HG03520 (cell line): ENCODE data around the gene SMARCAL1.
A peak's percentile ranks its signal among the peaks of the same experiment; 100 is the strongest.

Experiments
- ATAC-seq: cut with Tn5 transposase; IDR thresholded peaks from one replicate; pipeline ENCODE4 v1.9.1; 2021; ENCODE audit warnings: mild to moderate bottlenecking, moderate library complexity; ENCODE audit not compliant: unreplicated experiment

Gene SMARCAL1

DNA sequence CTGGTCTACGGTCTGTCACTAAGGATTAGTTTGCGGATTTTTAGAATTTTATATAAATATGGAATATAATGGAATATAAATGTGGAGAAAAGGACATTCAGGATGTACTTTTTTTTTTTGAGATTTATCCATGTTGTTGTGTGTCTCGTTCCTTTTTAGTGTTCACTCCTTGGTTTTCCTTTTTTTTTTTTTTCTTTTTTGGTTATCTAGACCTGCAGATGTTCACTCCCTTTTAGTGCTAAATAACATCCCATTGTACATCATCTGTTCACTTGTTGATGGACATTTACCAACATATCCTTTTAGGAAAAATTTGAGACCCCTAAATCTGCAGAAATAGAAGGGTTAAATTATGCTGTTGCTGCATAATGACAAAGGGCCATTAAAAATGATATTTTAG lies 60.9 kb downstream of the SMARCAL1 start:
- no peak for ATAC-seq

DNA sequence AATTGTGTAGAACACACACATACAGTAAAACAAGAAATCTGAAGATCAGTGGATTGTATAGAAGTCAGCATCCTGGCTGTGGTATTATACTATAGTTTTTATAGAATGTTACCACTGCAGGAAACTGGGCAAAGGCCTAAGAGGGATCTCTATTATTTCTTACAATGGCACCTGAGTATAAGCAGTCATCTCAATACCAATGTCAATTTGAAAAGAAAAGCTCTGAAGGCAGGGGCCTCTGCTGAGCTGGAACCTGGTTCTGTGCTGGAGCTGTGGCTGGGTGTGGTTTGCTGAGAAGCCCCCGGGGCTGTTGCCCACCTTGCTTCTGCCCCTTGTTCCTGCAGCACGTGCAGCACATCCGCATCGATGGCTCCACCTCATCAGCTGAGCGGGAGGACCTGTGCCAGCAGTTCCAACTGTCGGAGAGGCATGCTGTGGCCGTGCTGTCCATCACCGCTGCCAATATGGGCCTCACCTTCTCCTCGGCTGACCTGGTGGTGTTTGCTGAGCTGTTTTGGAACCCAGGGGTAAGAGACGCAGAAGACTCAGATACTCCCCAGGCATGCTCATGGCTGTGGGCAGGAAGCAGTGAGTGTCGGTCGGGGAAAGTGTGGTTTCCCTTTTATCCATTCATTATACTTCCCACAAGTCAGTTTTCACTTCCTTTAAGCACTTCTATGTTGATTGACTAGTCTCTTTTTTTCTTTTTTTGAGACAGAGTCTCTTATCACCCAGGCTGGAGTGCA lies 62.8 kb downstream of the SMARCAL1 start:
- ATAC-seq = no peak

DNA sequence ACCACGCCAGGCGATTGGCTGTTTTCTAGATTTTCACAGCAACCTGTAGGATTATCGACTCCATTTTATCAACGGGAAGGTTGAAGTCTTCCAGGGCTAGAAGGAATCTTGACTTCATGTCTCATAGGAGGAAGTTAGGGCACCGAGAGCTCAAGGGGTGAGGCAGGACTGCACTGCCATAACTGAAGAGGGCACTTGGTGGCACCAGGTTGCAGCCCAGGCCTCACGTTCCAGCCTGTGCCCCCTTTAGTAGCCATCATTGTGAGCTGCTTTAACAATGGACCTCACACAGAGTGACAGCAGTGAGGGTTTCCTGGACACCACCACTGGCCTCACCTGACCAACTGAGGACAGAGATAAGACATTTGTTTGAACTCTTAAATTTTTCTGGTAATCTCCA lies 63.5 kb downstream of the SMARCAL1 start:
- no peak for ATAC-seq

DNA sequence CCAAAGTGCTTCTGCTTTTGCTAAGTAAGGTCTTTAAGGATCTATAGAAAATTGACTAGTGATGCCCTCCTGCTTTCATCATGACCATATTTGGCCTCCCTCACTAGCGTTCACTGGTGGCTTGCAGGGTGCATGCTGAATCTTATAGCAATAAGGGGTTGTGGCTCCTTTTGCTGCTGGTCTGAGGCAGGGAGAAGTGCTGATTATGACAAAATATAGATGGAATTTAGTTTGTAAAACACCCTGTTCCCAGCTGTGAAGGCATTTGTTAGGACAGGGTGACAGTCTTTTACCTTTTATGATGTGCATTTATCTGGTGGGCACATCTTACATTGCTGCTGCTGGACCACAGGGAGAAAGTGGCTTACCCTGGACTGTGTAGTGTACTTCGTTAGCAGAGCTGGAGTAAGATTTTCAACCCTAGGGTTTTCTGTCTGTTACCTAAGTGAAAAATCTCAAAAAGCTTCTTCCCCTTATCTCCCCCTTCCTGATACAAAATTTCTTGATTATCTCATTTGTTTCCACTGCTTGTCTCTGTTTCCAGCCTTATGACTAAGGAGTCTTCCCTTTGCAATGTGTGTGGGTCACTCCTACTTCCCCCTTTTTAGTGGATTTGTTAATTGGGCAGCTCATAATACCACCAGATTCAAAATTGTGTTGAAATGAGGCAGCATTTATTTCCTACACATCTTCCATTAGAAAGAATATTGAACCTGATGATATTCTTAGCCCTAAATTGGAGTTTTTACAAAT lies 65.2 kb downstream of the SMARCAL1 start:
- no peak for ATAC-seq

DNA sequence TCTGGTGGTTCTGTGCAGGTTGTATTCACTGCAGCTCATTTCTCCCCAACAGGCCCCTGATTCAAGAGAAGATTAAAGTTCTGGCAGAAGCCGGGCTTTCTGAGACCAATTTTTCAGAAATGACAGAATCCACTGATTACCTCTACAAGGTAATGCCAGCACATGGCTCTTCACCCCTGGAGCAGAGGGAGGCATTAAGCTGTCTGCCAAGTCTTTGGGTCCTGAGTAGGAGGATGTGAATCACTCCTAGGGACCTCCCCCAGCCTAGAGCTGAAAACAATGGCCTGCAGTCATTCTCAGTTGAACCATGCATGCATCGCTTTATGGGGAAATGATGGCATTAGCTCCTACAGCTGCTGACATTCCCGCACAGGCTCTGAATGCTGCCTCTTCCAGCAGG lies 65.9 kb downstream of the SMARCAL1 start:
- no peak for ATAC-seq

DNA sequence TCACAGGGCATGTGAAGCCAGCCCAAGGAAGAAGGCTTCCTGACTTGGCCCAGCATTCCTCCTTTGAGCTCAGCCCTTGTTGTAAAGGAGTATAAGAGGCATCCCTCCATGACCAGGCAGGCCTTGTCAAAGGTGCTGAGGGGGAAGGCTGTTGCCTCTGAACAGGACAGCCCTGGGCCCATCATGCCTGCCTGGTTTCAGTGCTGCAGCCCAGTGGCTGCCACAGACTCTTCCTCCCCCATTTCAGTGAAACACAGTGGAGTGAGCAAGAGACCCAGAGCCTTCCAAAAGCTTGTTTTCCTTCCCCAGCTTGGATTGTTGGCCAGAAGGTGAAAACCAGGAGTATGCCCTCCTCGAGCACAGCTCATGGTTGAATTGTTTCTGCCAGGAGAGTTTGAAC lies 66.5 kb downstream of the SMARCAL1 start:
- no peak for ATAC-seq

DNA sequence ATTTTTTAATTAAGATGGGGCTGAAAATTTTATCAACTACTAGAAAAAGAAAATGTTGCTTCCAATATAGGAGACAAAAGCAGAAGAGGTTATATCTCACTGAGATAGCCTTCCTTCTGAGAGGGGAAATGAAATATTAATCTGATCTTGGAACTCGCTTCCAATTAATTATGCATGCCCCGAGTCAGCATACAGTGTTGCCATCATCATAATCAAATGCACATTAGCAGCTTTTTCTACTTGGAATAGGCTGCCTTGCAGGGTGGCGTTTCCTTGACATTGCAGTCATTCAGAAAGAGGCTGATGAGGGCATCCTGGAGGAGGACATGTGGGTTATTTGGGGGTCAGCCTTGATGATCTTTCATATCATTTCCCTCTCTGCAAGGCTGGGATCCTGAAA lies 67.9 kb downstream of the SMARCAL1 start:
- ATAC-seq = no peak

DNA sequence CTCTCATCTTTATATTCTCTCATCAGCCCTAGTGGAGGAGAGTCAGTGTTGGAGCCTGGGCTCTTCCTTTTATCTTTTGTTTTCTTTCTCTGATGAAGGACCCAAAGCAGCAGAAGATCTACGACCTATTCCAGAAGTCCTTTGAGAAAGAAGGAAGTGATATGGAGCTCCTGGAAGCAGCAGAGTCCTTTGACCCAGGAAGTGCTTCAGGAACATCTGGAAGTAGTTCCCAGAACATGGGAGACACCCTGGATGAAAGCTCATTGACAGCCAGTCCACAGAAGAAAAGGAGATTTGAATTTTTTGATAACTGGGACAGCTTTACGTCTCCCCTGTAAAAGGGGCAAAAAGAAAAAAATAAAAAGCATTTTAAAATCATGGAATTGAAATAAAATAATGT lies 70.4 kb downstream of the SMARCAL1 start:
- no peak for ATAC-seq

DNA sequence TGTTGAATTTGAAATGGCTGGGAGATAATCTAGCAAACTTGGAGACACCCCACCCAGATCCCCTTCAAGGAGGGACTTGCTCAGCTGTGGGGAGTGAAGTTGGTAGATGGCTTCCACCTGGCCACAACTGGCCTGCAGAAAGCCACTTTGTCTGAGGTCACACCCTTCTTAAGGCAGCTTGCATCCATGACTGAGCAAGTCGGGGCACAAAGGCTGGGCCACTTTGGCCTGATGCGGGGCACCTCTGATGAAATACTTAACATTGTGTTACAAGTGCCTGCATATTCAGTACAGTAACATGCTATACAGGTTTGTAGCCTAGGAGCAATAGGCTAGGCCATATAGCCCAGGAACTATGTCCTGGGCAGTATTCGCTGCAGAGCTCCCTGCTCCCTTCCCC lies 73.0 kb downstream of the SMARCAL1 start:
- no peak for ATAC-seq

DNA sequence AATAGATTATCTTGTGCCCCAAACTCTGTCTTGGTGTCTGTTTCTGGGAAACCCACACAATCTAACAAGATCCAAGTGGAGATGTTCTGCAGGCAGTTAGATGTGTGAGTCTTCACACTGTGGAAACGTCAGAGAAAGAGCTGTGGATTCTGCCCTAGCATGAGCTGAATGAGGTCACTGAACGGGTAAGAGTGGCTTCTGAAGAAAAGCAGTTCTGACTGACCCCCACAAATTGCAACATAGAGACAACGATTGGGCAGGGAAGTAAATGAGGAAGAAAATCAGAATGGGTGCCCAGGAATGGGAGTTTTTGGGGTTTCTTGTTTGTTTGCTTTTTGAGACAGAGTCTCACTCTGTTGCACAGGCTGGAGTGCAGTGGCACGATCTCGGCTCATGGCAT lies 73.5 kb downstream of the SMARCAL1 start:
- ATAC-seq = no peak

DNA sequence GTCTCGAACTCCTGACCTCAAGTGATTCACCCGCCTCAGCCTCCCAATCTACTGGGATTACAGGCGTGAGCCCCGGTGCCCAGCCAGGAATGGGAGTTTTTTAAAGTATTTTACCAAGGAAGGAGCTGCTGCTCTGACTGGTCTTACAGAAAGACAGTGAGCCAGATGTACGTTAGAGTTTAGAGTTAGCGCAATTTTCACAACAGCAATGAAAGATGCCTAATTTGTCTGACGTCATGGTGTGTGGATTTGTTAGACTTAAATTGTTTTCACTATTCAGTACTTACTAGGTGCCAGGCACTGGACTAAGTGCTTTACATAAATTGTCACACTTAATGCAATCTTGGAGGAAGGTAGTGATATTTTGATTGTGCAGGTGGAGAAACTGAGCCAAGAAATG lies 74.0 kb downstream of the SMARCAL1 start:
- no peak for ATAC-seq

DNA sequence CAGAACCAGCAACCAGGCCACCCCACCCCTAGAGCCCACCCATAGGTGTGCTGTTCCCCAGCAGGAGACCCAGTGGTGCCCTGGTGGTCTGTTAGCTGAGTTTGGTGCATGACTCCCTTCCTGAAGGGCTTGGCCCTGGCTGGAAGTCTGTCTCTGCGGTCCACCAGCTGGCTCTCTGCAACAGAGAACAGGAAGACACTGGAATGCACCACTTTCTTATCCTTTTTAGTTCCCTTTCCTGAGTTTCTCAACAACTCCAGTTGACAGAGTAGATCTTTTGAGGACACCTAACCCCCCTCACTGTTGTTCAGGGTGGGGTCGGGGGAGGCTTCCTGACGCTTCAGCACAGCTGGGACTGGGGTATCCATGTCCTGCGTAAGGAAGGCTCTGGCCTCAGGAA lies 74.4 kb downstream of the SMARCAL1 start:
- no peak for ATAC-seq

DNA sequence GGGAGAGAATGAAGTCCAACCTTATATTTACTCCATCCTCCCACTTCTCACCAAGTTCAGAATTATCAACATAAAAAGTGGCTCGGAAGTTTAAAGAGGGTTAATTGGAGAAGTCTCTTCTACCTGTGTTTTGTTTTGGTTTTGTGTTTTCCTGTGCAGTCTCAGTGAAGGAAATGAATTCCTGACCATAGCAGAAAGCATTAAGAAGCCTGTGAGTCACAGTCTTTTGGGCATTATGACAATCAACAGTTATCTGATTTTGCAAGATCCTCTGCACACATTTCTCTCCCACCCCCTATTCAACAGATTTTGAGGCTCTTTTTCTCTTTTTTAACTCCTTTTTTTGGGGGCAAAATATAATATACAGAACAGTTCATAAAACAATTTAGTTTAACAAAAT lies 77.8 kb downstream of the SMARCAL1 start:
- ATAC-seq = no peak

DNA sequence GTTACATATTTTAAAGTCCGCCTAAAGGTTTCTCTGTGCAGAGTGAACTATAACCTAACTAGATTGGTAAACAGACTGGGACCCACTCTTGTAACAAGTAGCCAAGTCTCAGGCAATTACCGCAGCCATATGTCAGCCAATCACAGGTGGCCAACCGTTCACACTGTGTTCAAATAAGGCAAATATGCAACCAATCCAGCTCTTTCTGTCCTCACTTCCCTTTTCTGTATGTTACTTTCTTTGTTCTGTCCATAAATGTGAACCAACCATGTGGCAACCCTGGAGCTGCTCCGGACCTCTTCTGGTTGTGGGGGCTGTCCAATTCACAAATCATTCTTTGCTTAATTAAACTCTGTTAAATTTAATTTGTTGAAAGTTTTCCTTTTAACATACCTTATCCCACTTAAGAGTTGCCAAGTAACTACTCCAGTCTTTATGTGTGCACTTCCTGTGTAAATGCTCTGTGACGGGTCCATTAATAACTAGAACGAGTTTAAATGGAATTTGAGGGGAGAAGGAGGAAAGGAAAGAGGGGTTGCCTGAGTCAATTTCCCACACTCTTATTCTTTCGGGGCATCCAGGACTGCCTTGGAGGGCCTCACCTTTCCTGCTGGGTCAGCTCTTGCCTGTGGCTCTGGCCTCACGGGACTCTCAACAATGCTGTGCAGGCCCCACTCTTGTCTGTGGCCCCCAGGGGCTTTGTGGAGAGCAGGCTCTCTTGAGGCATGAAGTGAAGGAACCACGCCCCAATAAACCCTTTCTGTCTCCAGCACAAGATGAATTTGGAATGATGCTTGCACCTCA lies 79.7 kb downstream of the SMARCAL1 start:
- ATAC-seq = peak; percentile 89

DNA sequence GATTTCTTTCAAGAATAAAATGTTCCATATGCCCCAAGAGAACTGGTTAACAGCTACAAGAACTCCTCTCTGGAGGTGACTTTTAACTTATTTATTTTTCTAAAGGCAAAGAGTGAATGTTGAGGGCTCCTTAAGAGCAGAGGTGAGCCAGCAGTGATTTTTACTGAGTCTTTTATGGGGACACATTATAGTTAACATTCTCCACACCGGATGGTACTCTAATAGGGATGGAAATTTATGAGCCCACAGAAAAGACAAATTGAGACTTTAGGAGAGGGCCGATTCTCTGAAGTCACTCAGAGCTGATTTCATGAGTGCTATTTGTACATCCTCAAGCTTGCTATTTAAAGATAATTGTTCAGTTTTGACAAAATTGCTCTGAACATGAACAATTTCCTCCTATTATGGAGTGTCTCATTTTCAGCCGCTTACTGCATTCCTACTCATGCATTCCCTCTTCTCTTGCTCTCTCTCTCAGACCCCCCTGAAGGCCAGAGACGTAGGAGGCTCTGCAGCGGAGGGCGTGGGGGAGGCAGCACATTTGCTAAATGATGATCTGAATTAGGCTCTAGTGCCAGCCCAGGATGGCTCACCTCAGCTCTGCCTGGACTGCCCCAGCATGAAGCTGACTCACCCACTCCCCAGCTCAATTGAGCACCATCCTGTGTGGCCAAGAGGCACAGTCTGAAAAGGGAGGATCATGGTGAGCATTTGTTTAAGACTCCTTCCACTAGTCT lies 80.5 kb downstream of the SMARCAL1 start:
- no peak for ATAC-seq

DNA sequence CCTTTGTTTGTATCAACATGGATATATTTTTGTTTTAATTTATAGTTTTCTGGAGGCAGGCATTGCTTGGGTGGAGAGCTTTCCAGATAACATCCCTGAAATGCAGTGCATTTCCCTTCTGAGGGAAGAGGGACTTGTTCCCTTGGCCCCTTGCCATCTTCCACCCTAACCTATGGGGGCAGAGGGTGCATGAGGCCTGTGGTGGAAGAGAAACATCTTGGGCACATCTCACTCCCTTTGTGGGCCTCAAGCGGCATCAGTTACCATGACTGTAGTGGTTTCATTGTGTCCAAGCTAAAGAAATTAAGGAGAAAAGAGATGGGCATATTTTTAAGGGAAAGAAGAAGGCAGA lies 81.0 kb downstream of the SMARCAL1 start:
- no peak for ATAC-seq

DNA sequence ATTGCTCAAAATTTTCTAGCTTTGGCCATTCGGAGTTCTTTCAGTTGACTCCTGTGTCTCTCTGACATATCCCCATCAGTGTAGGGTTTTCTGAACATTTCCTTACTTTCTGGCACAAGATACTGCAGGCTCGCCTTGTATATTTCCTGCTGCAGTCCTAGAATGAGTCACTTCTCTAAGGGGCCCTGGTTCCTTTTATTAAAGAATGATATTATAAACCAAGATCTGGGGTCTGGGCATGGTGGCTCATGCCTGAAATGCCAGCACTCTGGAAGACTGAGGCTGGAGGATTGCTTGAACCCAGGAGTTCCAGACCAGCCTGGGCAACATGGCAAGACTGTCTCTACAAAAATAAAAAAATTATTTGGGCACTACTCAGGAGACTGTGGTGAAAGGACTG lies 83.4 kb downstream of the SMARCAL1 start:
- no peak for ATAC-seq

DNA sequence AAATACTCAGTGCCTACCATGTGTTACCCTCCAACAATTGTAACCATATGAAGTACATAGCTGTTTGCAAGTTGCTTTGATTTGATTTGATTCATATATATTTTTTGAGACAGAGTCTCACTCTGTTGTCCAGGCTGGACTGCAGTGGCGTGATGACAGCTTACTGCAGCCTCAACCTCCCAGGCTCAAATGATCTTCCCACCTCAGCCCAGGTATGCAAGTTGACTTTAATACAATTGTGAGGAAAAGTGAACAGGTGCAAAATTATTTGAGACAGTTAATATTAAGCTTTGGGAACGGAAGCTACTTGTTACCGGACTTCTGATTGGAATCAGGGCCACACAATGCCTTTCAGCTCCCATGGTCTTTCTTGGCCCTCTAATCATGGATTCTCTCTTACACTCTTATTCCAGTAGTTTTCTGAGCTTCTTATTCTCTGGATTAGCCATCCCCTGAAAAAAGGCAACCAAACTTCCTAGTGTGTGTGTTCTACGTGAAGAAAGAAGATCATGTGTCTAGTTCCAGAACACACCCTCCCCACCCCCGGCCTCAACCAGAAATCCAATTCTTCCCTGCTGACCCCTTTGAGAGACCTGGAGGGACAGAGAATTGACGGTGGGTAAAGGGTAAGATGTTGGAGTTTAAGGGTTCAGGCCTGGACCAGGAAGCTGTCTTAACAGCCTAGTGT lies 85.2 kb downstream of the SMARCAL1 start:
- no peak for ATAC-seq

DNA sequence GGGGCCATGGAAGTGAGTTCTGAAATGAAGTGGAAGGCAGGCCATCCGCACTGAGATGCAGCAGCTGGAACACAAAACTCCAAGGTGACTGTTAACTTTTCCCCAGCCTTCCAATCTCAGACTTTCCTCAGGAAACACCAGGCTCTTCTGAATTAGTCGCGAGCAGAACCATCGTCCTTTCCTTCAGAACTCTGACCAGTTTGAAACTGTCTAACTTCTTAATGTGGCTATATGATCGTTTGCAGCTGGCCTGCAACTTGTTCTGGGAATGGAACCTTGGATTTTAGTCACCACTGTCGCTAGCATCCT lies 85.7 kb downstream of the SMARCAL1 start:
- ATAC-seq = no peak

DNA sequence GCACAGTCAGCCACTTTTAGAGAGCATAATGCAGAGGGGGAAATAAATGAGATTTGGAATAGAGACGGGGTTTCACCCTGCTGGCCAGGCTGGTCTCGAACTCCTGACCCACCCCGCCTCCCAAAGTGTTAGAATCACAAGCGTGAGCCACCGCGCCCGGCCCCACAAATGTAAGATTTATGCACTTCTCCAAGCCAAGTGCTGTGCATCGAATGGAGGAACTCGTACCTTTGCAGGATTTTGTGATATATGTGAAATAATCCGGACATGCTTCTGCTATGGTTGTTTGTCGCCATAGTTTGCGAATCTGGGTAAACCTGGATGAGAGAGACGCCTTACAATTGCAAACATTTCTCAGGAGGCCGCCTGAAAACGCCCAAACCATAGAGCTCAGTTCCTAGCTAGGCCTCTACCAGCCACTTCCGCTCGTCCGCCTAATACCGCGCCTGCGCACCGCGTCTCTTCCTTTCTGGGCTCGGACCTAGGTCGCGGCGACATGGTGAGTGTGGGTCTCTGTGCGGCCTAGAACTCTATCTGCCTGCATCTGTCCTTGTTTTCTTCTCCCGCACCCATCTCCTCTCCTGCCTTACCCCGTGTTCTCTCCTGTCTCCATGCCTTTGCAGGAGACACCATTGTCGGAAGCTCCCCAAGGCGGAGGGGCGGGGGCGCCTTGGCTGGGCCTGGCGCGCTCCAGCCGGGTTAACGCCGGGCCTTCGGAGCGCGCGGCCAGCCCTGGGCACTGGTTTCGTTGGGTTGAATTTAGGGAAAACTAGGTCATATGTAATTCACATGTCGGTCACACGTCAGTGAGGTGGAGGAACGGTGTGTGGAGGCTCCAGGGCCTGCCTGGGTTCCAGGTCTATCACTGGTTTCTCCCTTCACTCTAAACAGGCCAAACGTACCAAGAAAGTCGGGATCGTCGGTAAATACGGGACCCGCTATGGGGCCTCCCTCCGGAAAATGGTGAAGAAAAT lies 86.4 kb downstream of the SMARCAL1 start, which contains the start of gene RPL37A:
Gene RPL37A (plus strand): TSS at position 466 of the 974 bp plus-strand sequence. CDS start 31 bp downstream, at position 497.
- ATAC-seq = peak; percentile 88
